ENCODE data around the gene ADCK1.

ADCK1 gene

DNA sequence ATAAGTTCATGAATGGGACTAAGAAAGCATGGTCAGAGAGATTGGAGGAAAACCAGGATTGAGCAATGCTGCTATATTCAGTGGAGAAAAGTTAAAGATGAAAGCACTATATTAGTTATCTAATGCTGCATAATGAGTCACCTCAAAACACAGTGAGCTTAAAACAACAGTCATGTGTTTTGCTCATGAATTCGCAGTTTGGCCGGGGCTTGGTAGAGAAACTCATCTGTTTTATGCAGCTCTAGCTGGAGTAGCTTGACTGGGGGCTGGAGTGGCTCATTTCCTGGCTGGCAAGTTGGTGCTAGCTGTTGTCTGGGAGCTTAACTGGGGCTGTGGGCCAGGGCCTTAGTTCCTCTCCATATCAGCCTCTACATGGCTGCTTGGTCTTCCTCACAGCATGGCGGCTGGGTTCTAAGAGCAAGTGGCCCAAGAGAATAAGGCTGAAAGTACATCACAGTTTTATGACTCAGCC, 90.1 kb downstream of the ADCK1 start:
- TF ChIP-seq, protein P1, sequence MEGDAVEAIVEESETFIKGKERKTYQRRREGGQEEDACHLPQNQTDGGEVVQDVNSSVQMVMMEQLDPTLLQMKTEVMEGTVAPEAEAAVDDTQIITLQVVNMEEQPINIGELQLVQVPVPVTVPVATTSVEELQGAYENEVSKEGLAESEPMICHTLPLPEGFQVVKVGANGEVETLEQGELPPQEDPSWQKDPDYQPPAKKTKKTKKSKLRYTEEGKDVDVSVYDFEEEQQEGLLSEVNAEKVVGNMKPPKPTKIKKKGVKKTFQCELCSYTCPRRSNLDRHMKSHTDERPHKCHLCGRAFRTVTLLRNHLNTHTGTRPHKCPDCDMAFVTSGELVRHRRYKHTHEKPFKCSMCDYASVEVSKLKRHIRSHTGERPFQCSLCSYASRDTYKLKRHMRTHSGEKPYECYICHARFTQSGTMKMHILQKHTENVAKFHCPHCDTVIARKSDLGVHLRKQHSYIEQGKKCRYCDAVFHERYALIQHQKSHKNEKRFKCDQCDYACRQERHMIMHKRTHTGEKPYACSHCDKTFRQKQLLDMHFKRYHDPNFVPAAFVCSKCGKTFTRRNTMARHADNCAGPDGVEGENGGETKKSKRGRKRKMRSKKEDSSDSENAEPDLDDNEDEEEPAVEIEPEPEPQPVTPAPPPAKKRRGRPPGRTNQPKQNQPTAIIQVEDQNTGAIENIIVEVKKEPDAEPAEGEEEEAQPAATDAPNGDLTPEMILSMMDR (conservative IDR thresholded peaks at IDR 0.05) = no peak
- H3K27ac ChIP-seq = peak overlapping the region; percentile 67; the same call in 1 of the 2 replicates

DNA sequence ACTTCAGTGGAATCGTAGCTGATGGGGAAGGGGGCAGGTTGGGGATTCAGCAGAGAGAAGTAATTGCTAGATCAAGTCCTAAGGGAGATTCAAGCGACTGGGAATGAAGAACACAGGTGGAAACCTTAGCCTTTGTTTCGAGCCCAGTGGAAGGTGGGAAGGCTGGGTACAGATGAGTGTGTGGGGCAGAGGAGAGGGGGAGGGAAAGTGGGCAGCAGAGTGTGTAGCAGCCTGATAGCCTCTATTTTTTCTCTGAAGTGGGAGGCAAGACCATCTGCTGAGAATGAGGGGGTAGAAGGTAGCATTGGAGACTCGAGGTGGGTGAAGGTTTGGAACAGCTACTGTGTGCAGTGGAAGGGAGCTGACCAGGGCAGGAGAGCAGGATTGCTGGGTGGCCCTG, 91.0 kb downstream of the ADCK1 start:
- peak overlapping the region; percentile 67 for H3K27ac ChIP-seq
- TF ChIP-seq, protein P1 (conservative IDR thresholded peaks at IDR 0.05) = no peak

DNA sequence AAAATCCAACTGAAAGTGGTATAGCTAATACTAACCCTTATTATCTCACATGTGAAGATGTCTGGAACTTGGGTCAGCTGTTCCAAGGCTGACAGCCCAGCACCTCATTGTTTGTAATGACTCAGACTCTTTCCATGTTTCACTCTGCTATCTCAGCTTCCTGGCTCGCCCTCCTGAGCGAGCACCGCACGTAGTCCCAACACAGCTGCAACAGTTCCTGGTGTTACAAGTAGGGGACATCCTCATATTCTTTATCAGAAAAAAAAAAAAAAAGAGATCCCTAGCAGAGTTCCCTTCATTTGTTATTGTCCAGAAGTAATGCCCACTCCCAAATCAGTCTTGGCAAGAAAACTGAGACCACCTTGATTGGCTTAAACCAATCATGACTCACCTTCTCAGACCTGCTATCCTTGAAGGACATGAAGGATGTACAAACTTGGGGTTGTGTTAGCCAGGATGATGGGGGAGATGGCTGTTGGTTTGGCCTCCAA, 92.5 kb downstream of the ADCK1 start:
- TF ChIP-seq, protein P1 (conservative IDR thresholded peaks at IDR 0.05) = no peak
- peak overlapping the region; percentile 67; the same call in 1 of the 2 replicates for H3K27ac ChIP-seq

DNA sequence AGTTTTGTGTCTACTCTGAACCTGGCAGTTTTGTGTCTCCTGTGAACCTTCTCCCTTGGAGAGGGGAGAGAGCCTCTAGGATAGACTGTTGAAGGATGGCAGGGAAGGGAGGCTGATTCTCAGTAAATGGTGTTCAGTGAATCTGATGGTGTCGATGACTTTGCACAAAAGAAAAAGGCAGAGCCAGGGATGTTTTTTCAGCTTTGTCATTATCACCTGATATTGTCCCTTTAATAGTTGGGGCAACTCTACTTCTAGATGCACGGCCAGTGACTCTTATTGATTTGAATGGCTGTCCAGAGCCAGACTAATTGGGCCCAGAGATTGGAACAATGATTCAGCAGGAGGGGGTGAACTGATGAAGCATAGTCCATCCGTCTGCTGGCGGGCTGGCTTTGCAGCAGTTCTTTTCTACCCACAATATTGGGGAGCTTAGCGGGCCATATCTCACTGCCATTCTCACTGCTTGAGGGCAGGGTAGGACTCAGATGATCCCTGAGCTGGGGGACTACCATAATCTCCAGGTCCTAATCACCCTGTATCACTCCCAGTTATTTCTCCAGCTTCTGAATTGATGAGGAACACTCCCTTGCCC, 93.1 kb downstream of the ADCK1 start:
- H3K27ac ChIP-seq = no peak overlapping the region
- TF ChIP-seq, protein P1 (conservative IDR thresholded peaks at IDR 0.05) = no peak

DNA sequence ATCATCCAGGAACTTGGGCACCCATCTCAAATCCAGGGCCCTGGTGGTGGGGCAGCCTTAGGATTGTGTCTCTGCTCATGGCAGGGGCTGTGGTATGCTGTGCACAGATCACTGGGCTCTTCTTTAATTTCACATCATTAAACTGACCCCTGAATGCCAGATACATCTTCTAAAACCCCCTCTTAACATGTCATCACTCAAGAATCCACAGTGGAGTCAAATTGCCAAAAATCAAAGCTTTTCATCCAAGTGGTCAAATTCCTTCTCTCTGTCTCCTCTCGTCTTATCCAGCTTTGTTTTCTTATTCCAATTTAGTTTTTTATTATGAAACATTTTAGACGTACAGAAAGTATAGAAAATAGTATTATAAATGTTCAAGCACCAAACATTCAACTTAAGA, 97.5 kb downstream of the ADCK1 start:
- no peak overlapping the region for H3K27ac ChIP-seq
- TF ChIP-seq, protein P1 (conservative IDR thresholded peaks at IDR 0.05) = no peak

DNA sequence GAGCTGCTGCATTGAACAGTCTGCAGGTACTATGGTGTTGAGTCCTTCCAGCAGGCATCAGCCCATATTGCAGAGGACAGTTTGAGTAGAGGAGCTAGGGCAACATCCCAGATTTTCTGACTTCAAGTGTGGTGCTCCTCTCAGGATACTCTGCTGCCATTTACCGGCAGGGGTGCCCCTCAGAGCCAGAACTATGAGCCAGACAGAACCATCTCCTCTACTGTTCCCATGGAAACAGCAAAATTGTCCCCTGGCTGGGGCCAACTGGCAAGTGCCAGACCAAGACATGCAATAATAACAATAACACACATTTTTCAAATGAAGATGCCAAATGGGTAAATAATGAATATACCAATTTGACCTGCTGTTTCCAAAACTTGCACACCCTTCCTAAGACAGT, 102.9 kb downstream of the ADCK1 start:
- TF ChIP-seq, protein P1 (conservative IDR thresholded peaks at IDR 0.05) = no peak
- H3K27ac ChIP-seq = no peak overlapping the region

DNA sequence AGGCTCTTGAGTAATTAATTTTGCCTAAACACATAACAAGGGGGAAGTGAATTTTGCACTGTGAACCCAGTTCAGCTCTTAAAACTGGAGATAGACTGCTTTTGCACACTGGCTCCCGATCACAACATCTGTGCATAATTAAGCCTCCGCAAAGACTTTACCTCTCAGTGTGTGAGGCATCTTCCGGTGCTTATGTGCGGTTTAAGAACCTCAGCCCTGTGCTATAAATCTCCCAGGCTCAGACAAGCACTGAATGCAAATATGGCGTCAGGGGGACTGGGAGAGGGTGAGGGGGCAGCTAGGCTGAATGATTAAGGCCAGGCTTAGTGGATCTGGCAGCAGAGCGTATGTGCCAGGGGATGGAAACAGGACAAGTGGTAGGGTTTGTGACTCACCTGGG, 103.3 kb downstream of the ADCK1 start:
- TF ChIP-seq, protein P1 (conservative IDR thresholded peaks at IDR 0.05) = no peak
- H3K27ac ChIP-seq = no peak overlapping the region

All from VCaP (cell line).